NCI-H1105 treated with DMSO at 0.1 percent for 48 hours (cell line): ENCODE data around the gene VRK2.

Experiments used
- DNase-seq: peaks from one replicate; lab custom pipeline; 2025; lab: John Stamatoyannopoulos, UW

VRK2 gene

GRCh38 chr2:58046585-58047372 is at the start of gene VRK2:
TSS of gene VRK2 (plus strand) at chr2:58046806. CDS start at chr2:58048832, 2,026 bp downstream.
- DNase-seq: peak; percentile 84

- no peak for DNase-seq
These were observed 40.2 kb upstream of the VRK2 start for GRCh38 chr2:58006256-58006951.

GRCh38 chr2:58006952-58007284 is 39.7 kb upstream of the VRK2 start:
- DNase-seq: no peak

GRCh38 chr2:58010599-58010998 is 36.0 kb upstream of the VRK2 start:
- DNase-seq: no peak

- DNase-seq: no peak
These were observed 27.4 kb upstream of the VRK2 start for GRCh38 chr2:58019229-58019628.

- DNase-seq: no peak
These were observed 21.3 kb upstream of the VRK2 start for GRCh38 chr2:58025150-58025933.

GRCh38 chr2:58027029-58027428 is 19.6 kb upstream of the VRK2 start:
- no peak for DNase-seq

- no peak for DNase-seq
These were observed 15.8 kb upstream of the VRK2 start for GRCh38 chr2:58030771-58031170.

- DNase-seq: no peak
These were observed 14.4 kb upstream of the VRK2 start for GRCh38 chr2:58032016-58032763.

- DNase-seq: no peak
These were observed 13.9 kb upstream of the VRK2 start for GRCh38 chr2:58032764-58033080.

- DNase-seq: no peak
These were observed 13.1 kb upstream of the VRK2 start for GRCh38 chr2:58033530-58033929.

- no peak for DNase-seq
These were observed 11.3 kb upstream of the VRK2 start for GRCh38 chr2:58035352-58035751.

GRCh38 chr2:58039170-58039611 is 7.4 kb upstream of the VRK2 start:
- no peak for DNase-seq

- peak; percentile 76 for DNase-seq
These were observed 4.1 kb upstream of the VRK2 start for GRCh38 chr2:58042486-58042970.

- DNase-seq: no peak
These were observed 2.5 kb upstream of the VRK2 start for GRCh38 chr2:58044145-58044544.

GRCh38 chr2:58045580-58046334 is 849 bp upstream of the VRK2 start:
- DNase-seq: no peak

GRCh38 chr2:58046335-58046584 is 346 bp upstream of the VRK2 start:
- DNase-seq: no peak

GRCh38 chr2:58047373-58047935 is 848 bp downstream of the VRK2 start:
- DNase-seq: no peak

- no peak for DNase-seq
These were observed 1.4 kb downstream of the VRK2 start for GRCh38 chr2:58047961-58048360.

GRCh38 chr2:58051445-58051844 is 4.8 kb downstream of the VRK2 start:
- DNase-seq: no peak

GRCh38 chr2:58052978-58053377 is 6.4 kb downstream of the VRK2 start:
- no peak for DNase-seq
